Rectal smooth muscle tissue (tissue), 1 donor: Measurements from ENCODE around the gene ELP4.

ENCODE experiments used
- H3K27ac ChIP-seq: one replicate; pipeline ENCODE4 v1.7.0; 2013; ENCODE audit warnings: low read depth, low read length, inconsistent platforms
- H3K27me3 ChIP-seq: one replicate; pipeline ENCODE4 v1.7.0; 2013; ENCODE audit warnings: low read length; ENCODE audit not compliant: control insufficient read depth, insufficient read depth
- H3K36me3 ChIP-seq: one replicate; pipeline ENCODE4 v1.7.0; 2013; ENCODE audit warnings: low read length; ENCODE audit not compliant: control insufficient read depth, insufficient read depth
- H3K4me1 ChIP-seq: one replicate; pipeline ENCODE4 v1.7.0; 2013; ENCODE audit warnings: low read length; ENCODE audit not compliant: control insufficient read depth, insufficient read depth
- H3K4me3 ChIP-seq: one replicate; pipeline ENCODE4 v1.7.0; 2013; ENCODE audit warnings: low read length
- H3K9ac ChIP-seq: one replicate; pipeline ENCODE4 v1.7.0; 2013; ENCODE audit warnings: low read length

The ELP4 gene

DNA sequence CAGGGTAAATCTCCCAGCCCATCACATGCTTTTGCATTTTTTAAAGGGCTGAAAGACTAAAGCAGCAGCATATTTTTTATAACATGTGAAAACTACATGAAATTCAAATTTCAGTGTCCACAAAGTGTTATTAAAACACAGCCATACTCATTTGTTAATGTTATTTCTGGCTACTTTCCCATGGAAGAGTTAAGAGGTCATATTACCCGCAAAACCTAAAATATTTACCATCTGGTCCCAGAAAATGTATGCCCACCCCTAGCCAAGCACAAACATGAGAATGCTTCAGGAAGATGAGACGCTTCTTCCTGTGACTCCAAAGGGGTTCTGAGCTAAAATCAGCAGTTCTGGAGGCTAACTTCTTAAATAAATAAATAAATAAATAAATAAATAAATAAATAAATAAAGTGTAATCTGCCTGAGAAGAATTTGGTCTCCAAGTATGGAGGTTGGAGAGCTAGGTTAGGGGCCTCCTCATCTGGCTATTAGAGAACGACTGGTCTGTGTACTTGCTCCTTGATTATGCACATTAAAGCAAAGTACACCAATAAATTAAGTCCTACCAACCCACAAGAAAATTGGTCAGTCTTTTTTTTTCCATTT lies 9.9 kb upstream of the ELP4 start:
- Histone ChIP-seq H3K36me3 (no peaks in the 10 kb centered on the region), H3K27ac (no peak overlapping the region), H3K9ac (no peak overlapping the region), H3K27me3 (no peaks in the 10 kb centered on the region), H3K4me1 (no peaks in the 10 kb centered on the region), H3K4me3 (no peak overlapping the region)

DNA sequence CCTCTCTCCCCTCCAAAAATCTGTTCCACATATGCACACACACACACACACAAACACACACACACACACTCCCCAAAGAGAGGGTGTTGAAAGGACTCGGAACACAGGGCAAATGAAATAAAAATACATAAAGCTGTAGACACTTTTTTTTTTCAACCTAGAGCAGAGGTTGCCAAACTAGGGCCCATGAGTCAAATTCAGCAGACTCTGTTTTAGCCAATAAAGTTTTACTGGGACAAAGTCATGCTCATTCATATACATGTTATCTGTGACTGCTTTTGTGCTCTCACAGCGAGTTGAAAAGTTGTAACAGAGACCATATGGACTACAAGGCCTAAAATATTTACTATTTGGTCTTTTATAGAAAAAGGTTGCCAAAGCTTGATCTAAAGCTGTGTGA lies 9.0 kb upstream of the ELP4 start:
- Histone ChIP-seq H3K4me3 (no peak overlapping the region), H3K9ac (no peak overlapping the region), H3K27me3 (no peaks in the 10 kb centered on the region), H3K36me3 (no peaks in the 10 kb centered on the region), H3K27ac (no peak overlapping the region), H3K4me1 (no peaks in the 10 kb centered on the region)

DNA sequence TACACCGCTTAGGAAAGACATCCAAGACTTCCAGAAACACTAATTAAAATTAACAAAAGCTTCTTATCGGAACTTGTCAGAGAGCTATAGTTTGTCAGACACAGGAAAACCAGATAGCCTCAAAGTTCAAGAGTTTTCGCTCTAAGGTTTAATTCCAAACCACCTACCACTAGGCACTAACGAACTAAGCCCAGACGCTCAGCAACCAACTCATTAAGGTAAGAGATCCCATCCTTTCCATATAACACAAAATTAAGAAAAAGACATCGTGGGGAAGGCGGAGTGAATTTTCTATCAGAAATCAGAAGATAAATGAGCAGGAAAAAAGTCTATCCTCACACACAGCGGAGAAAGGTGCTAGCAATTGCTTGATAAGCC lies 527 bp upstream of the ELP4 start:
- peak overlapping the region; percentile 76 for H3K4me3 ChIP-seq
- H3K9ac ChIP-seq: peak overlapping the region; percentile 59
- no peaks in the 10 kb centered on the region for H3K36me3 ChIP-seq
- peaks cover 2% of the 10 kb centered on the region for H3K4me1 ChIP-seq
- H3K27me3 ChIP-seq: no peaks in the 10 kb centered on the region
- peak overlapping the region; percentile 7 for H3K27ac ChIP-seq

DNA sequence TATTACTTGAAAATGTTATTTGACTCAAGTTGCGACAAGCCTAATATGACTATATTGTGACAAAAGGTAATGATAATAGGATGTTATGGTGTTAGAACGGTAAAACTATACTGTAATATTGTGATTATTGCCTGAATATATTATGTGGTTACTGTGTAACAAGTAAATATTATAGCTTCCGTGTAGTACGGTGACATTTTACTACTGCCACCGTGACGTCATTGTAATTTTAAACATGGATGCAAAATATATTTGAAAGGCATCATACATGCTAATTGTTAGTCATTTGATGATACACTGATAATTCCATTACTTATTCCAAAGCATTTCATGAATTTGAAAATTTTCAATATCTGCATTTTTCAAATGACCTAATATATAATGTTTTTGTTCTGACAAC lies 2.5 kb downstream of the ELP4 start:
- no peaks in the 10 kb centered on the region for H3K36me3 ChIP-seq
- no peaks in the 10 kb centered on the region for H3K27me3 ChIP-seq
- no peak overlapping the region for H3K9ac ChIP-seq
- H3K27ac ChIP-seq: no peak overlapping the region
- no peak overlapping the region for H3K4me3 ChIP-seq
- peaks cover 2% of the 10 kb centered on the region for H3K4me1 ChIP-seq

DNA sequence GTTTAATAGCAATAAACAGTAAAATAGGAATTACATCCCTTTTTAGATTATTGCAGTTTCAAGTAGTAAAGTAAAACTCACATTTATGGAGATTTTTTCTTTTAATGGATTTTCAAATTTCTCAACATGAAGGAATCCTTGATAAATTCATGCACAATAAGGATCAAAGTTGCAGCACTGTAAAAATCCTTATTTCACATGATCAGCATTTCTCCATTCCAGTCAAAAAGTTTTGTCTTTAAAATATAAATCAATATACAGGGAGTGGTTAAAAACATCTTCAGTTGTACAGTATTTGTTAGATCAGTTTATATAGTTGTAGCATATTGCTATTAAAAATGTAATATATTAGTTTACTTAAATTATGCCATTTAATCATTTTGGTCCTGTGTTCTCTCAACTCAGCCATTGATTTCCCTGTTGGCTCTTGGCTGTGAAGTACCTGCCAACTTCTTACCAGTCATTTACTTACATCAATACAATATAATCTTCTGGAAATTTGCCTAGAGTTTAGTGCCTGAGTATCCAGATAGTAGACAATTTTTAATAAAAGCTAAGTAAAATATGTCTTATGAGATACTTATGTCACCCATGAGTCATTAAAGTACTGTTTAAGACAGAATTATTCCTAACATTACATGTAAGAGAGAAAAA lies 12.1 kb downstream of the ELP4 start:
- H3K4me3 ChIP-seq: no peak overlapping the region
- no peak overlapping the region for H3K27ac ChIP-seq
- H3K27me3 ChIP-seq: no peaks in the 10 kb centered on the region
- H3K36me3 ChIP-seq: no peaks in the 10 kb centered on the region
- no peaks in the 10 kb centered on the region for H3K4me1 ChIP-seq
- no peak overlapping the region for H3K9ac ChIP-seq

DNA sequence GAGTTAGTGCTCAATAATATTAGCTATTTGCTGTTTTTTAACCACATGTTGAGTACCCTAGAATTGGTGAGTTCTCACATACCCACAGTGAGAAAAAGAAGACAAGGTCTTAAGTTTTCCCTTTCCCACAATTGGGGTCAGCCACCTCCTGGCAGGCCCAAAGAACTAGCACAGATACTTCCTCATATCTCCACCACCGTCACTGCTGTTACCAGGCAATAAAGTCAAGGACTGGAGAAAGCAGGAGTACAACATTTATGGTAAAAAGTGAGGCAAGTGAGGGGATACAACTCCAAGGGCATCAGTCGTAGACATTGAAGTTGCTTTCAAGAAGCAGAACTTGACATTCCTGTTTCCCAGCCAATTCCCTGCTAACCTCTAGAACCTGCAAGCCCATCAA lies 19.6 kb downstream of the ELP4 start:
- no peaks in the 10 kb centered on the region for H3K27me3 ChIP-seq
- H3K27ac ChIP-seq: no peak overlapping the region
- H3K9ac ChIP-seq: no peak overlapping the region
- no peak overlapping the region for H3K4me3 ChIP-seq
- H3K36me3 ChIP-seq: no peaks in the 10 kb centered on the region
- H3K4me1 ChIP-seq: no peaks in the 10 kb centered on the region

DNA sequence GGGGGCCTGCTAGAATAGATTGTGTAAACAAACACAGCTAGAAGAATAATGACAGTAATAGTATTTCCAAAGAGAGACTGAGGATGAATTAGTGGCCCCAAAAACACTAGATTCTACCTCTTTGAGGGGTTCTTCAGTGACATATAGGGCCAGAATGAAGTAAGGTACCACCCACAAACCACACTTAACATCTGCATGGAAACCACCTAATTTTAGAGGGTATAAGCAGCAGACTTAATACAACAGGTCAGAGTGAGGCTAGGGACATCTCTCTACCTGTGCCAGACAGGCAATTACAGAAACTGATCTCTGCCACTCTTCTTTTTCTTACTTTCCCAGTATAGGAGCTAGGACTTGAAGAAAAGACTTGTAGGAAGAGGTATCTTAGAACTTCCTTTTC lies 20.1 kb downstream of the ELP4 start:
- Histone ChIP-seq H3K9ac (no peak overlapping the region), H3K4me3 (no peak overlapping the region), H3K27ac (no peak overlapping the region)

DNA sequence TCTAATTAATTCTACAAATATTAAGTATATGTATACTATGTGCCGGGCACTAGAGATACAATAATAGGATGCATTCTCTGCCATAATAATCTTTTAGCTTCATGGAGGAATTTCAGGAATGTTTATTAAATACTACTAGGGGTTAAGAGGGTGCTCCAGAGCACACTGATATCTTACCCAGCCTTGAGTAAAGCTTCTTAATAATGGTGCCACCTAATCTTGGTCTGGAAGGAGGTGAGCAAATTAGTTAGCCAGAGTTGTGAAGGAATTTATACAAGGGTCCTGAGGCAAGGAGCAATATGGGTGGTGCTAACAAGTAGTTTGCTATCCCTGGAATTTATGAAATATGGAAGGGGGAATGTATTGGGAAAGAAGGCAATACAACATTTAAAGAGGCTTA lies 21.7 kb downstream of the ELP4 start:
- Histone ChIP-seq H3K27ac (no peak overlapping the region), H3K4me1 (no peaks in the 10 kb centered on the region)

More for the DNA sequence above, 20.1 kb downstream of the ELP4 start:
- Histone ChIP-seq H3K4me1 (no peaks in the 10 kb centered on the region), H3K27me3 (no peaks in the 10 kb centered on the region), H3K36me3 (no peaks in the 10 kb centered on the region)

DNA sequence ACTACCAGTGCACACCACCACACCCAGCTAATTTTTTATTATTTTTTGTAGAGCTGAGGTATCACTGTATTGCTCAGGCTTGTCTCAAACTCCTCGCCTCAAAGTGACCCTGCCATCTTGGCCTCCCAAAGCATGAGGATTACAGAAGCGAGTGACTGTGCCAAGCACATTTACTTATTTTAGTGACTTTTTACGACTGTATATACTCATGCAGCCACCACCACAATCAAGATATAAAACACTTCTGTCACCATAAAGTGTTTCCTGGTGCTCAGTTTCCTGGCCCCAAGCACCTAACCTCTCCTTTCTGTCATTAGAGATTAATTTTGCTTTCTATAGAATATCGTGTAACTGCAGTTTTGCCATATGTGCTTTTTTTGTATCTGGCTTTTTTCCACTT lies 25.9 kb downstream of the ELP4 start:
- H3K27me3 ChIP-seq: no peaks in the 10 kb centered on the region

More for the DNA sequence above, 21.7 kb downstream of the ELP4 start:
- Histone ChIP-seq H3K36me3 (no peaks in the 10 kb centered on the region), H3K27me3 (no peaks in the 10 kb centered on the region), H3K4me3 (no peak overlapping the region), H3K9ac (no peak overlapping the region)

DNA sequence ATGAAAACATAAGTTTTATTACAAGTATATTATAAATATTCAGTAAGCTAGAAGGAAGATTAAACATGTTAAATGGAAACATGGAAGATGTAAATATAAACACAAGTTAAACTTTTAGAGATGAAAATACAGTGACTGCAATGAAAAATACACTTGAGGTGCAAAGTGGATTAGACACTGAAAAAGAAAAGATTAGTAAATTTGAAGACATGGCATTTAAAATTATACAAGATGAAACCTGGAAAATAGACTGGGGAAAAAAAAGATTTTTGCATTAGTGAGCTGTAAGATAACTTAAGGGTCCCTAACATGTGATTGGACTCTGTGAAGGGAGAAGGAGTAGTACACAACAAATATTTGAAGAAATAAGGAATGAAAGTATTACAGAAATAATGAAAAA lies 33.3 kb downstream of the ELP4 start:
- Histone ChIP-seq H3K36me3 (peaks cover 3% of the 10 kb centered on the region), H3K27me3 (no peaks in the 10 kb centered on the region), H3K9ac (no peak overlapping the region), H3K27ac (no peak overlapping the region), H3K4me1 (no peaks in the 10 kb centered on the region), H3K4me3 (no peak overlapping the region)

More for the DNA sequence above, 25.9 kb downstream of the ELP4 start:
- no peak overlapping the region for H3K4me3 ChIP-seq
- H3K9ac ChIP-seq: no peak overlapping the region
- H3K36me3 ChIP-seq: no peaks in the 10 kb centered on the region
- no peaks in the 10 kb centered on the region for H3K4me1 ChIP-seq
- H3K27ac ChIP-seq: no peak overlapping the region

DNA sequence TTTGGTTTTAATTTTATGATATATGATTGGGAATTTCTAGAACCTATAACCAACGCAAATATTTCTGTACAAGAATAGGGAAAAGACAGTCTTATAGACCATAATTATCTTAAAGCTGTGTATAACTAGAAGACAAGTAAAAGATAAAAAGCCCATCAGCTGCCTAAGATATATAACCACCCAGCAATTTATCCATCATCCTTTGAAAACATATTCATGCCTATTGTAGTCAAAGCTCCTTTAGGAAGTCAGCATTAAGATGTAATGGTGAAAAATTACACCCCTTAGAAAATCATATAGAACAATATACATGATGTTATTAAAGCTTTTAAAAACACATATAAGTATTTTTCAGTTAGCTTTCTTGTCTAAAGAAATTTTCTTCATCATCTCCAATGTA lies 46.4 kb downstream of the ELP4 start:
- no peaks in the 10 kb centered on the region for H3K36me3 ChIP-seq
- H3K27me3 ChIP-seq: no peaks in the 10 kb centered on the region
- no peak overlapping the region for H3K4me3 ChIP-seq
- no peak overlapping the region for H3K9ac ChIP-seq
- H3K27ac ChIP-seq: no peak overlapping the region
- peaks cover 5% of the 10 kb centered on the region for H3K4me1 ChIP-seq

DNA sequence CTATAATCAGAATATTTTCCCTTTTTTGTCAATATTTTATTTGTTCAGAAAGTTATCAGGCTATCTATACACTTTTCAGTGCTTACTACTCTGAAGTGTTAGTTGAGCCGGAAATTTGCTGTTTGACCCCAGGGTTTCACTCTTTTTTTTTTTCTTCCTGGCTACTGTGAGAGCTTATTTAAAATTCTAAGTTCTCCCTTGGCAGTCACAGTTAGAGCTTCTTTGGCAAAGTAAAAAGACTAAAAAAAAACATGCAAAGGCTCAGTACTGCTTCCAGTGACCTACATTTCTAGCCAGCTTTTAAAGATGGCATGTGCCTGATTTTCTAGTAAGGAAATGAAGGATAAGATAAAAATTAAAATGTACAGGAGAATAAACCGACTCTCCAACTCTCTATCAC lies 48.4 kb downstream of the ELP4 start:
- Histone ChIP-seq H3K27ac (no peak overlapping the region), H3K4me1 (peaks cover 5% of the 10 kb centered on the region), H3K36me3 (no peaks in the 10 kb centered on the region), H3K4me3 (no peak overlapping the region), H3K27me3 (no peaks in the 10 kb centered on the region), H3K9ac (no peak overlapping the region)

DNA sequence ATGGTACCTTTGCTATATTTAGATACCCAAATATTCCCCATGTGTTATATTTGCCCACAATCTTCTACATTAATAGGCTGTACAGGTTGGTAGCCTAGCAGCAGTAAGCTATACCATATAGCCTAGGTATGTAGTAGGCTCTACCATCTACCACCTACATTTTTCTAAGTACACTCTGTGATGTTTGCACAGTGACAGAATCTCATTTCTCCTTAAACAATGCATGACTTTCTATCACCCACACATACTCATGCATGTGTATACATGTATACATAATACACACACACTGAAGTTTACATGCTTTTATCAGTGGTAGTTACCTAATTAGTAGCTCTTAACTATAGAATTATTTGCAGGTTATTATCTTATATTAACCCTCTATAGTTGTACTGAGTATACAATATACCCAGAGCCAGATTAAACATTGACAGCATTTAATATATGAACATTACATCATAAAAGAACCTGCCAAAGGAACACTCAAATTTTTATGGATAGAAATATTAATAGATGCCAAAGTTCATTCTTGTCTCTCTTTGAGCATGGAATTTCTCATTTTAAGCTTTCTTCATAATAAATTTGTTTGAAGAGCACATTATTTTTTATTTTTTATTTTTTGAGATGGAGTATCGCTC lies 51.4 kb downstream of the ELP4 start:
- H3K27ac ChIP-seq: no peak overlapping the region
- no peak overlapping the region for H3K9ac ChIP-seq
- H3K4me3 ChIP-seq: no peak overlapping the region
- H3K36me3 ChIP-seq: no peaks in the 10 kb centered on the region
- H3K27me3 ChIP-seq: no peaks in the 10 kb centered on the region
- H3K4me1 ChIP-seq: peaks cover 5% of the 10 kb centered on the region
